SH-SY5Y (cell line): Measurements from ENCODE around the gene DTYMK.

Source experiments
- GATA2 ChIP-seq: IDR thresholded peaks from 2 replicates; pipeline ENCODE4 v1.6.1; 2011; ENCODE audit warnings: mild to moderate bottlenecking, low read depth, low read length
- GATA3 ChIP-seq: IDR thresholded peaks from 2 replicates; pipeline ENCODE4 v1.6.1; 2011; ENCODE audit warnings: low read depth, mild to moderate bottlenecking, low read length, moderate library complexity

- no peak for TF ChIP-seq GATA3
- TF ChIP-seq GATA2, result no peak
Observed at GRCh38 chr2:241654551-241654950, 32.1 kb downstream of the DTYMK start.
